Lung microvascular endothelial cell (primary cell): ENCODE data around the gene INTS11. TPM values are rescaled to one million over a fixed set of nuclear protein-coding genes. Genes with fewer than 3 reads are reported as not detected.
"Not testable (repeated sequence)": the region's sequence is repeated elsewhere in the genome, so short reads cannot be mapped to it uniquely, and the experiment has no call there.

ENCODE experiments used
- DNase-seq, 2 donors: peaks; one replicate each; pipeline versions ENCODE4 v3.0.0 to v3.0.0-alpha.2; 2010; ENCODE audit warnings: low read depth in 2 of 2
- total RNA-seq: library from RNA; depleted of rRNA; stranded (reverse); fragments of >200 nt; gene quantifications from 2 replicates; pipeline ENCODE4 v1.2.1, GENCODE V29; 2014

The INTS11 gene
- total RNA-seq, 1 donor from 2014 or later = 50.4 TPM

DNA sequence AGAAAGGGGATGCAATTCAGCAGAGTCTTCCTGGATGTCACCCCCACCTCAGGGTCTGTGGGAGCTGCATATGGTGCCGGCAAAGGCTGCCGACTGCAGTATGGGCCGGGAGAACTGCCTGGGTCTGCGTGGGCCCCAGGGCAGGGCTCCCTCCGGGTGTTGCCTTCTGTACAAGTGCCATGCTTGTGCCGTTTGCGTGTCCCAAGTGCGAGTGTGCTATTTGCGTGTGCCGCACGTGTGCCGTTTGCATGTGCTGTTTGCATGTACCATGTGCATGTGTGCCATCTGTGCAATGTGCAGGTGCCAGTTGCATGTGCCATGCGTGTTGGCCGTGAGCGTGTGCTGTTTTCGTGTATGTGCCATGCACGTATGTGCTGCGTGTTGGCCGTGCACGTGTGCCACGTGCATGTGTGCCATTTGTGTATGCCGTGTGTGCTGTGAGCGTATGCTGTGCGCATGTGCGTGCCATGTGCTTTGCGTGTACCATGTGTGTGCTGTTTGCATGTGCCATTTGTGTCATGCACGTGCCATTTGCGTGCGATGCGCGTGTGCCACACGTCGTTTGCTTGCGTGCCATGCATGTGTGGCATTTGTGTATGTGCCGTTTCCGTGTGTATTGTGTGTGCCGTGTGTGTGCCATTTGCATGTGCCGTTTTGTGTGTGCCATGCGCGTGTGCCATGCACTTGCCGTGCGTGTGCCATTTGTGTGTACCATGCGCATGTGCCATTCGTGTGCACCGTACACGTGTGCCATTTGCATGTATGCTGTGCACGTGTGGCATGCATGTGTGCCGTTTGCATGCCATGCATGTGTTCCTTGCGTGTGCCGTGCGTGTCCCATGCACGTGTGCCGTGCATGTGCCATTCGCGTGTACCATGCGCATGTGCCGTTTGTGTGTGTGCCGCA lies 5.1 kb upstream of the INTS11 start:
- no peak for DNase-seq

GRCh38 chr1:1328254-1328653 lies 3.8 kb upstream of the INTS11 start:
- DNase-seq = no peak

- no peak for DNase-seq
Observed at GRCh38 chr1:1327291-1327690, 2.8 kb upstream of the INTS11 start.

GRCh38 chr1:1326075-1326605 lies 1.7 kb upstream of the INTS11 start:
- no peak for DNase-seq

- DNase-seq = peak; percentile 41 to 63
Observed at GRCh38 chr1:1325288-1326074, 1.0 kb upstream of the INTS11 start.

DNA sequence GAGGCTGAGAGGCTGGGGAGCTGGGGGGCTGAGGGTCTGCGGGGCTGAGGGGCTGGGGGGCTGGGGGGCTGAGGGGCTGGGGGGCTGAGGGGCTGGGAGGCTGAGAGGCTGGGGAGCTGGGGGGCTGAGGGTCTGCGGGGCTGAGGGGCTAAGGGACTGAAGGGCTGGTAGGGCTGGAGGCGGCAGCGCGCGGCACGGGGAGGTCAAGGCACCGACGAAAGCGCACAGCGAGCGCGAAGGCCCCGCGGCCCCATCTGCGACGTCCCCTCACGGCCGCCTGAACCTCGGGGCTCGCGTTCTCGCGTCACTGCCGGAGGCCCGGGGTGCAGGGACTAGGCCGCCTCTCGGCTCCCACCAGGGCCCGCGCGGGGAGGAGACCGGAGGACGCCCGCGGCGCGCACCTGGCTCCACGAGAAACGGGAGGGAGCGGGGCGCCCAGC lies 356 bp downstream of the INTS11 start:
- no peak for DNase-seq

GRCh38 chr1:1322952-1323351 lies 1.5 kb downstream of the INTS11 start:
- DNase-seq = no peak

- DNase-seq = no peak
Observed at GRCh38 chr1:1322418-1322817, 2.0 kb downstream of the INTS11 start.

GRCh38 chr1:1321477-1321876 lies 3.0 kb downstream of the INTS11 start:
- no peak for DNase-seq

DNA sequence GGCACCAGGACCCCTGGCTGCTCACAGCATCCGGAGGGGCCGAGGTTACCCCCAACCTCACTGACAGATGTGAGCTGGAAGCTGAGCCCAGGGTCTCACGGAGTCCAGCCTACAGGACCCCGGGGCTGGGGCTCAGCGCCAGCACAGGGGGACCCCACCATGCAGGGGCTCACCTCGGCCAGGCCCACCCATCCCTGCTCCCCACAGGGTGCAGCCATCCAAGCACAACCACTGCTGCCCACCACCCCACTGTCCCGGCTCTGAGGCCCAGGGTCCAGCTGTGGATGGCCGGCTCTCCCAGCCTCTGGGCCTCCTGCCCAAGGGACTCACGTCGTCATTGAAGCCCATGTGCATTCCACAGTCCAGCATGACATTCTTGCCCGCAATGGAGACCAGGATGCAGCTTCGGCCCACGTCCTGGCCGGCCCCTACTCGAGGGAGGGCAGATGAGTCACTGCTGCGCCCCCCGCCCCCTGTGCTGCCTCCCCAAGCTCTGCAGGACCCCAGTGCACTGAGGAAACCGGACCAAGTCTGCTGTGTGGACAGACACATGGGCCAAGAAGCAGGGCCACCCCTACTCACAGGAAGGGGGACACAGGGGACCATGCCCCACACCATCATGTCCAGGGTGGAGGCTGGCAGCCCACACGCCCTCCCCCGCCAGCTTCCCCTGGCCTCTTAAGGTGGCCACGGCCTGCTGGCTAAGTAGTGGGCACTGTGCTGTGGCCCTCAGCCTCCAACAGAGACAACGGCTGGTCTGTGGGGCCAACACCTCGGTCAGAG lies 3.6 kb downstream of the INTS11 start:
- DNase-seq = no peak

- DNase-seq = no peak
Observed at GRCh38 chr1:1319646-1319941, 4.9 kb downstream of the INTS11 start.

GRCh38 chr1:1318777-1319645 lies 5.4 kb downstream of the INTS11 start:
- DNase-seq = no peak

- DNase-seq = peak; percentile 73 to 77
Observed at GRCh38 chr1:1318131-1318652, 6.3 kb downstream of the INTS11 start.

DNA sequence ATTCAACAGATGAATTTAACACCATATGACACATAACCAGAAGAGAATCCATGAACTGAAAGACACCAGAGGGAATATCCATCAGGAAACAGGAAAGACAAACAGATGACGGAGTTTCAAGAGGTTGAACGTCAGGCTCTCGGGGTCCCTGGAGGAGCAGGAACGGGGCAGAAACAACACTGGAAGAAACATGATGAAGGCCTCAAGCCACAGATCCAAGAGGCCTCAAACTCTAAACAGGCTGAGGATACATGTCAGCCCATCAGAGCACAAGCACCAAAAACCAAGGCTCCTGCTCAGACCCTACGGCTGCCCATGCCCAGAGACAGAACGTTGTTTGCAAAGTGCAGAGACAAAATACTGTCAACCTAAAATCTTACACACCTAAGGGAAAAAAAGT lies 7.0 kb downstream of the INTS11 start:
- no peak for DNase-seq

- not testable (repeated sequence) for DNase-seq
Observed at GRCh38 chr1:1316199-1316598, 8.3 kb downstream of the INTS11 start.

- DNase-seq = no peak
Observed at GRCh38 chr1:1315435-1315954, 9.0 kb downstream of the INTS11 start.

DNA sequence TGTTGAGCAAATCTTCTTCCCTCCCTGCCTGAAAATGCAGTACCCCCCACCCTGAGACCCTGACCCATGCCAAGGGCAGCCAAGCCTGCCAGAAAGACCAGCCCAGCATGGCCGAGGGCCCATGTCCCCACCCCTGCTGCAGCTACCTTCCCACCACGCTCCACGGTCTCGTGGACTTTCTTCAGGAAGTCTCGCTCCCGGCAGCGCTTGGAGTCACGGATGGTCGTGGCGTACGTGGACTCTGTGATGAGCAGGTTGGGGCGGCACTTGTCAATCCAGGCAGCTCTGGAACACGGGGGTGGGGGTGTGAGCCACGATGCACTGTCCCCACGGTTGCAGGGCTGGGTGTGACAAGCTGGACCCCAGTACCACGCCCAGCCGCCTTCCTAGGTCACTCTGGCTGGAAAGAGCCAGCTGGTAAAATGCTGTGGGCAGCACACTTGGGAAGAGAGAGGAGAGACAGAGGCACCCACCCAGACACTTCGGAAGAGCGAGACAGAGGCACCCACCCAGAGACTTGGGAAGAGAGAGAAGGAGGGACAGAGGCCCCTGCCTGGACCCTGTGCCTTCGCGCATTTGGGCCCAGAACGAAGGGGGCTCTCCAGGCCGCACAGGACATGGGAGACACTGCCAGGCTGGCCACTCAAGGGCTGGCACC lies 9.7 kb downstream of the INTS11 start:
- DNase-seq = no peak

DNA sequence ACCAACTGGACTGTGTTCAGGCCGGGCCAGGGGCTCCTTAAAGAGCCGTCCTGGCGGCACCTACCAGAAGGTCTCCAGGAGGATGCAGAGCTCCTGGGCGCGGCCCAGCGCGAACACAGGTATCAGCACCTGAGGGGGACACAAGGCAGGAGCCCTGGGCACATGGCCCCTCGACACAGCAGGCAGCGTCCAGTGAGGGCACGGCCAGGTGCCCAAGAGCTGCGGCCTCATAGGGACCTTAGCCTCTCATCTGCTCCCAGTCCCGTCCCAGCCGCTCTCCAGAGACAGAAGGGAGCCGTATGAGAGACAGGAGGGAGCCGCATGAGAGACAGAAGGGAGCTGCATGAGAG lies 10.2 kb downstream of the INTS11 start:
- no peak for DNase-seq

DNA sequence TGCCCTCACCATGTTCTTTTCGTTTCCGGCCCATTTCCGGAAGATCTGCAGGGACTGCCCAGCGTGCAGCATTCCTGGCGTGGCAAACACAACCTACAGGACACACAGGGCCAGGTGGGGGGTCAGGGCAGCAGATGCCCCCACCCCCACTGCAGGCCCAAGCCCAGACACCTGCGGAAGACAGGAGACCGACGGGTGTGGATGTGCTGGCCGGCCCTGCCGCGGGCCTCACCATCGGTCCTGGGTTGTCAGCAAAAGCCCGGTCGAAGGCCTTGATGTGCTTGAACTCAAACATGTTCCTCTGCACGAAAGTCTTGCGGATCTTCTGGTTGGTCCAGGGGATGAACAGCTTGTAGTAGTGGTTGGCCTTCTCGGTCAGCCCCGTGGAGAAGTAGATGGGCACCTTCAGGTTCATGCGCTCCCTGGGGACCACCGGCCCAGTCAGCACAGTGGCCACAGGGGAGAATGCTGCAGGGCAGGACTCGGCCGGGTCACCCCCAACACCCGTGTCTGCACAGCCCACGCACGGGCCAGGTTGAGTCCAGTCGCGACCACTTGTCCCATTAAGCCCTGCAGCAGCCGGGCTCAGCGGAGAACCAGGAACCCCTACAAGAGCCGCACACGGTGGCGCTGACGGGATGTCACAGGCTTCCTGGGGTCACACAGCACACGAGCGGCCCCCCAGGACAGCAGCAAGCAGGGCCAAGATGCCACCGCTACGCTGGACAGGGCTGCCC lies 10.8 kb downstream of the INTS11 start:
- no peak for DNase-seq
